GM12878 (cell line): ENCODE data around the gene VEPH1. TPM values are rescaled to one million over a fixed set of nuclear protein-coding genes. Genes with fewer than 3 reads are reported as not detected.

Experiments used
- ATAC-seq: fragments of 200-7000 bp; cut with Tn5 transposase; 3 replicates; pipeline ENCODE4 v1.9.1; 2020; ENCODE audit warnings: mild to moderate bottlenecking, moderate library complexity
- BruUV-seq: library from RNA; stranded (reverse); fragments of 400-500 nt; replicated peaks from 2 replicates; lab custom pipeline; 2021; lab: Mats Ljungman, UMichigan
- CTCF ChIA-PET: fragments of 300-600 bp; sonication (Branson Sonifier 250); formaldehyde crosslinking; extraction: SDS; loops from one replicate; lab custom pipeline; 2021; ENCODE audit warnings: inconsistent platforms; lab: Yijun Ruan, JAX
- POLR2A ChIA-PET: fragments of 350-600 bp; formaldehyde crosslinking; extraction: SDS; loops from one replicate; lab custom pipeline; 2021; ENCODE audit warnings: inconsistent platforms; lab: Charles Lee
- RAD21 ChIA-PET: fragments of 300-600 bp; sonication (Branson Sonifier 250); formaldehyde crosslinking; loops from one replicate; lab custom pipeline; 2023; ENCODE audit warnings: antibody characterized with exemption; ENCODE audit not compliant: unreplicated experiment; lab: Charles Lee
- SMC1A ChIA-PET: fragments of 300-600 bp; sonication (Branson Sonifier 250); formaldehyde crosslinking; loops from one replicate; lab custom pipeline; 2023; ENCODE audit not compliant: unreplicated experiment, uncharacterized antibody; lab: Charles Lee
- DNase-seq: peaks from one replicate; pipeline ENCODE4 v3.0.0-alpha.2; 2011; ENCODE audit warnings: low read depth, low spot score
- FAIRE-seq: peaks from 3 replicates; lab custom pipeline; 2011; peaks lifted over from hg19 to GRCh38; lab: Jason Lieb, UNC
- H2AFZ ChIP-seq: 2 replicates; pipeline ENCODE4 v1.6.0; 2011; ENCODE audit warnings: low read depth, low read length, control low read depth; ENCODE audit not compliant: control insufficient read depth
- H3K27ac ChIP-seq: 2 replicates; pipeline ENCODE4 v1.5.1; 2011; ENCODE audit warnings: control low read depth; ENCODE audit not compliant: control insufficient read depth, insufficient read depth
- H3K27me3 ChIP-seq, 2 experiments: replicated peaks in 1 of 2; 2 replicates each; pipeline versions ENCODE4 v1.6.0 to v1.6.1; 2011; ENCODE audit warnings: low read length in 1 of 2; ENCODE audit not compliant: control insufficient read depth in 2 of 2, insufficient read depth in 2 of 2
- H3K36me3 ChIP-seq, 2 experiments: 2 replicates each; pipeline ENCODE4 v1.5.1; 2011; ENCODE audit warnings: low read length in 1 of 2; ENCODE audit not compliant: control insufficient read depth in 2 of 2, insufficient read depth in 2 of 2
- H3K4me1 ChIP-seq: 2 replicates; pipeline ENCODE4 v1.6.1; 2011; ENCODE audit warnings: mild to moderate bottlenecking, low read length, moderate library complexity, mixed read lengths; ENCODE audit not compliant: control insufficient read depth, insufficient read depth
- H3K4me2 ChIP-seq: 2 replicates; pipeline ENCODE4 v1.6.0; 2011; ENCODE audit warnings: control low read depth; ENCODE audit not compliant: control insufficient read depth, insufficient read depth
- H3K4me3 ChIP-seq: fragments of 200-600 bp; sonication (generic); 2 replicates; pipeline ENCODE4 v1.5.1; 2016
- H3K79me2 ChIP-seq: 2 replicates; pipeline ENCODE4 v1.6.0; 2011; ENCODE audit warnings: low read length; ENCODE audit not compliant: control insufficient read depth, insufficient read depth
- H3K9ac ChIP-seq: 2 replicates; pipeline ENCODE4 v1.8.0; 2011; ENCODE audit warnings: low read length, control low read depth, mixed read lengths; ENCODE audit not compliant: control insufficient read depth, insufficient read depth
- H3K9me3 ChIP-seq: replicated peaks from 3 replicates; pipeline ENCODE4 v1.5.1; 2011; ENCODE audit warnings: mild to moderate bottlenecking, low read length; ENCODE audit not compliant: control insufficient read depth, insufficient read depth
- H4K20me1 ChIP-seq: 2 replicates; pipeline ENCODE4 v1.6.0; 2011; ENCODE audit not compliant: control insufficient read depth, insufficient read depth
- CBFB ChIP-seq: IDR thresholded peaks from 2 replicates; pipeline ENCODE4 v1.6.1; 2016; ENCODE audit warnings: antibody characterized with exemption, low read depth
- EZH2 ChIP-seq: IDR thresholded peaks from 2 replicates; pipeline ENCODE4 v1.6.1; 2012; ENCODE audit warnings: low read depth, mild to moderate bottlenecking, control low read depth, inconsistent platforms, low read length, borderline replicate concordance; ENCODE audit not compliant: control insufficient read depth
- GATAD2B ChIP-seq: fragments of 450-650 bp; conservative IDR thresholded peaks from 2 replicates; pipeline ENCODE4 v1.6.1; 2017; ENCODE audit warnings: low read depth, mild to moderate bottlenecking, moderate library complexity
- IKZF2 ChIP-seq, 2 experiments: fragments of 450-650 bp; IDR thresholded peaks; 2 replicates each; pipeline ENCODE4 v1.6.1; 2017; ENCODE audit warnings: mild to moderate bottlenecking in 2 of 2, moderate library complexity in 2 of 2
- MTA2 ChIP-seq: fragments of 450-650 bp; IDR thresholded peaks from 2 replicates; pipeline ENCODE4 v1.6.1; 2016; ENCODE audit warnings: low read depth, mild to moderate bottlenecking, moderate library complexity
- MXI1 ChIP-seq: fragments of 150-350 bp; IDR thresholded peaks from 2 replicates; pipeline ENCODE4 v1.6.1; 2011; ENCODE audit warnings: low read depth, mild to moderate bottlenecking, inconsistent platforms, low read length, improper control_type of control experiment
- NRF1 ChIP-seq: conservative IDR thresholded peaks from 2 replicates; pipeline ENCODE4 v1.6.1; 2011; ENCODE audit warnings: mild to moderate bottlenecking, low read depth, low read length, improper control_type of control experiment
- RAD21 ChIP-seq: IDR thresholded peaks from 2 replicates; pipeline ENCODE4 v1.6.1; 2011; ENCODE audit warnings: mild to moderate bottlenecking, low read depth, low read length, moderate library complexity; ENCODE audit not compliant: insufficient read depth
- SRF ChIP-seq, 2 experiments: IDR thresholded peaks; 2 replicates each; pipeline ENCODE4 v1.6.1; 2011; ENCODE audit warnings: low read depth in 2 of 2, low read length in 2 of 2, mild to moderate bottlenecking in 1 of 2, moderate library complexity in 1 of 2
- TCF3 ChIP-seq: IDR thresholded peaks from 2 replicates; pipeline ENCODE4 v1.6.1; 2012; ENCODE audit warnings: low read depth, mild to moderate bottlenecking, low read length, borderline replicate concordance; ENCODE audit not compliant: insufficient read depth
- WGBS: methylation state at CpG from one replicate; pipeline ENCODE4 v1.1.6; 2016; ENCODE audit warnings: low lambda C conversion rate; ENCODE audit not compliant: insufficient replicate concordance, insufficient coverage; ENCODE audit errors: missing lambda C conversion rate; 5-methylcytosine and 5-hydroxymethylcytosine counted together
- in situ Hi-C: fragments of 300-500 bp; cut with MboI; formaldehyde crosslinking; loops from 9 replicates; pipeline ENCODE4 v1.14.3; 2018; ENCODE audit warnings: mixed read lengths
- intact Hi-C: fragments of 100-400 bp; cut with micrococcal nuclease; formaldehyde crosslinking; loops from one replicate; pipeline ENCODE4 v1.14.2; 2022; ENCODE audit not compliant: unreplicated experiment
- polyA plus RNA-seq, 11 experiments: library from polyadenylated mRNA; depleted of rRNA in 4 of 11; unstranded in 6 of 11; stranded (reverse) in 5 of 11; fragments of >200 nt; fragmentation: Nextera tagmentation in 4 of 11; fragmentation: Illumina TruSeq in 1 of 11; extraction: Ambion mirVana in 4 of 11; extraction: Trizol in 1 of 11; gene quantifications; 1 replicate in 1 of 11; 2 replicates in 10 of 11; pipeline versions ENCODE4 v1.2.1 to v1.2.3, GENCODE V29; 2011 to 2016; ENCODE audit warnings: inconsistent platforms in 2 of 11, missing spikeins in 2 of 11, low read depth in 1 of 11
- total RNA-seq, 4 experiments: library from RNA; depleted of rRNA in 3 of 4; stranded (reverse); fragments of >200 nt in 3 of 4; fragmentation: Illumina TruSeq in 1 of 4; extraction: Trizol in 1 of 4; gene quantifications; 2 replicates each; pipeline versions ENCODE4 v1.2.1 to v1.2.3, GENCODE V29; 2013 to 2021
- TF ChIP-seq, protein P1 (sequence below): IDR thresholded peaks from 2 replicates; pipeline ENCODE4 v1.6.1; 2012; ENCODE audit warnings: low read depth, low read length, improper control_type of control experiment
- TF ChIP-seq, protein P2 (sequence below): fragments of 450-650 bp; IDR thresholded peaks from 2 replicates; pipeline ENCODE4 v1.6.1; 2017; ENCODE audit warnings: mild to moderate bottlenecking, moderate library complexity

Gene VEPH1
- total and polyA plus RNA-seq, 10 of the 15 experiments (the other 5 are each of a cell fraction or from before 2014, with no cell fraction given): 0.04 to 0.26 (median 0.17) TPM; not detected in 7

GRCh38 chr3:157542711-157543500 is 39.7 kb upstream of the VEPH1 start:
- no peaks in the 10 kb centered on the region for H4K20me1 ChIP-seq
- no peak for TF ChIP-seq IKZF2 (IDR thresholded peaks at IDR 0.05)
- TF ChIP-seq NRF1: no peak
- no peak for TF ChIP-seq RAD21
- no peak for TF ChIP-seq TCF3
- TF ChIP-seq, protein P1, sequence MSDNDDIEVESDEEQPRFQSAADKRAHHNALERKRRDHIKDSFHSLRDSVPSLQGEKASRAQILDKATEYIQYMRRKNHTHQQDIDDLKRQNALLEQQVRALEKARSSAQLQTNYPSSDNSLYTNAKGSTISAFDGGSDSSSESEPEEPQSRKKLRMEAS: no peak
- TF ChIP-seq, protein P2, sequence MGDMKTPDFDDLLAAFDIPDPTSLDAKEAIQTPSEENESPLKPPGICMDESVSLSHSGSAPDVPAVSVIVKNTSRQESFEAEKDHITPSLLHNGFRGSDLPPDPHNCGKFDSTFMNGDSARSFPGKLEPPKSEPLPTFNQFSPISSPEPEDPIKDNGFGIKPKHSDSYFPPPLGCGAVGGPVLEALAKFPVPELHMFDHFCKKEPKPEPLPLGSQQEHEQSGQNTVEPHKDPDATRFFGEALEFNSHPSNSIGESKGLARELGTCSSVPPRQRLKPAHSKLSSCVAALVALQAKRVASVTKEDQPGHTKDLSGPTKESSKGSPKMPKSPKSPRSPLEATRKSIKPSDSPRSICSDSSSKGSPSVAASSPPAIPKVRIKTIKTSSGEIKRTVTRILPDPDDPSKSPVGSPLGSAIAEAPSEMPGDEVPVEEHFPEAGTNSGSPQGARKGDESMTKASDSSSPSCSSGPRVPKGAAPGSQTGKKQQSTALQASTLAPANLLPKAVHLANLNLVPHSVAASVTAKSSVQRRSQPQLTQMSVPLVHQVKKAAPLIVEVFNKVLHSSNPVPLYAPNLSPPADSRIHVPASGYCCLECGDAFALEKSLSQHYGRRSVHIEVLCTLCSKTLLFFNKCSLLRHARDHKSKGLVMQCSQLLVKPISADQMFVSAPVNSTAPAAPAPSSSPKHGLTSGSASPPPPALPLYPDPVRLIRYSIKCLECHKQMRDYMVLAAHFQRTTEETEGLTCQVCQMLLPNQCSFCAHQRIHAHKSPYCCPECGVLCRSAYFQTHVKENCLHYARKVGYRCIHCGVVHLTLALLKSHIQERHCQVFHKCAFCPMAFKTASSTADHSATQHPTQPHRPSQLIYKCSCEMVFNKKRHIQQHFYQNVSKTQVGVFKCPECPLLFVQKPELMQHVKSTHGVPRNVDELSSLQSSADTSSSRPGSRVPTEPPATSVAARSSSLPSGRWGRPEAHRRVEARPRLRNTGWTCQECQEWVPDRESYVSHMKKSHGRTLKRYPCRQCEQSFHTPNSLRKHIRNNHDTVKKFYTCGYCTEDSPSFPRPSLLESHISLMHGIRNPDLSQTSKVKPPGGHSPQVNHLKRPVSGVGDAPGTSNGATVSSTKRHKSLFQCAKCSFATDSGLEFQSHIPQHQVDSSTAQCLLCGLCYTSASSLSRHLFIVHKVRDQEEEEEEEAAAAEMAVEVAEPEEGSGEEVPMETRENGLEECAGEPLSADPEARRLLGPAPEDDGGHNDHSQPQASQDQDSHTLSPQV: no peak
- TF ChIP-seq SRF (IDR thresholded peaks at IDR 0.05; ENCODE audit: low read depth in 2 of 2, low read length in 2 of 2): no peak
- no peak for TF ChIP-seq GATAD2B
- no peak for TF ChIP-seq MXI1
- no peak for TF ChIP-seq CBFB
- no peak for TF ChIP-seq EZH2
- no peak for TF ChIP-seq MTA2
- WGBS: 44% methylated on average over 49 of the region's 50 CpGs
- H3K27ac ChIP-seq: no peak overlapping the region
- no peaks in the 10 kb centered on the region; the same call in 2 of the 3 replicates for H3K9me3 ChIP-seq
- FAIRE-seq (no peak), ATAC-seq (no peak), DNase-seq (no peak)
- H3K9ac ChIP-seq: no peak overlapping the region
- H3K79me2 ChIP-seq: no peaks in the 10 kb centered on the region
- intact Hi-C loops: no loop called here
- no peaks in the 10 kb centered on the region for H3K36me3 ChIP-seq
- ChIA-PET POLR2A (no interaction called here), SMC1A (no interaction called here), RAD21 (no interaction called here), CTCF (no interaction called here)
- no peaks in the 10 kb centered on the region for H3K4me1 ChIP-seq
- no TSS peak for BruUV-seq
- H3K4me3 ChIP-seq: no peak overlapping the region
- H3K27me3 ChIP-seq: no peaks in the 10 kb centered on the region
- in situ Hi-C loops: no loop called here
- H2AFZ ChIP-seq: no peak overlapping the region
- H3K4me2 ChIP-seq: no peak overlapping the region
